RWPE1 (cell line): ENCODE data around the gene MTCH1.
A peak's percentile ranks its signal among the peaks of the same experiment; 100 is the strongest.

ENCODE experiments used
- CTCF ChIA-PET: fragments of 350-600 bp; sonication (Branson Sonifier 250); formaldehyde crosslinking; extraction: SDS; loops from one replicate; lab custom pipeline; 2021; lab: Yijun Ruan, JAX
- POLR2A ChIA-PET: fragments of 400-600 bp; formaldehyde crosslinking; extraction: SDS; loops from one replicate; lab custom pipeline; 2020; ENCODE audit warnings: antibody characterized with exemption; ENCODE audit not compliant: low non-redundant PET; lab: Yijun Ruan, JAX
- DNase-seq: peaks from one replicate; pipeline ENCODE4 v3.0.0; 2012; ENCODE audit warnings: low spot score
- H3K27ac ChIP-seq: fragments of 450-650 bp; 2 replicates; pipeline ENCODE4 v1.5.1; 2017
- CTCF ChIP-seq: fragments of 450-650 bp; conservative IDR thresholded peaks from 2 replicates; pipeline ENCODE4 v1.5.1; 2017; ENCODE audit warnings: low read depth, mild to moderate bottlenecking

The MTCH1 gene

DNA sequence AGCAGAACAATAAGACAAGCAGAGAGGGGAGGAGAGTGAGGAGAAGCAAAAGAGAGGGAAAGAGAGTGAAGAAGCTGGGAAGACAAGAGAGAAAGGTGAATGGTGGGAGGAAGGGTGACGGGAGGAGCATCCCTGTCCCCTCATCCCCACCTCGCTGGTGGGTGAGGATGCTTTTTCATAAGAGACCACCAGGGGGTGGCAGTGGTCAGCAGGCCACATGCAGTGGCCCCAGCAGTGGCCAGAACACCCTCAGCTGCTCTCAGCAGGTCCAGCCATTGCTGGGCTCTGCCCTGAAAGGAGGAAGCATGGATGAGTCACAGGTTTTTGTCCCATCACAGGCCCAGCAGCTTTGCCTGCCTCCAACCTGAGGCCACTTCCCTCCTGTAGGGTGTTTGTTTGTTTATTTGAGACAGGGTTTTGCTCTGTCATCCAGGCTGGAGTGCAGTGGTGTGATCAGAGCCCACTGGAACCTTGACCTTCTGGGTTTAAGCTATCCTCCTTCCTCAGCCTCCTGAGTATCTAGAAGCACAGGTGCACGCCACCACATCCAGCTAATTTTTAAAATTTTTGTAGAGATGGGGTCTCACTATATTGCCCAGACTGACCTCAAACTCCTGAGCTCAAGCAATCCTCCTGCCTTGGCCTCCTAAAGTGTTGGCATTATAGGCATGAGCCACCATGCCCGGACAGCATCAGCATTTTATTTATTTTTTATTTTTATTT is 43.4 kb upstream of the MTCH1 start:
- ChIA-PET CTCF (interaction anchor here (0.6 to 3.9 kb wide), 6 partner anchors 10 to 266 kb away, joined by 4 to 33 read pairs (median 10); no protein-coding TSS in a partner anchor), POLR2A (interaction anchor here (0.6 kb wide), 1 partner anchor 142 kb away, joined by 3 read pairs; no protein-coding TSS in a partner anchor)
- H3K27ac ChIP-seq: peak overlapping the region; percentile 11; the same call in 1 of the 2 replicates
- no peak for DNase-seq
- TF ChIP-seq CTCF: peak; percentile 24; the same call in 1 of the 2 replicates

- H3K27ac ChIP-seq: 0 out of 2 replicates have a peak overlapping the region, but pooled peaks have one; percentile 6
- CTCF ChIA-PET: interaction anchor here (0.6 to 3.9 kb wide), 8 partner anchors 8 to 260 kb away, joined by 3 to 33 read pairs (median 7); partner anchors contain the start of gene C6orf89
- DNase-seq: no peak
- TF ChIP-seq CTCF: no peak
- POLR2A ChIA-PET: no interaction called here
Measured at GRCh38 chr6:37027811-37028469, 41.9 kb upstream of the MTCH1 start.

DNA sequence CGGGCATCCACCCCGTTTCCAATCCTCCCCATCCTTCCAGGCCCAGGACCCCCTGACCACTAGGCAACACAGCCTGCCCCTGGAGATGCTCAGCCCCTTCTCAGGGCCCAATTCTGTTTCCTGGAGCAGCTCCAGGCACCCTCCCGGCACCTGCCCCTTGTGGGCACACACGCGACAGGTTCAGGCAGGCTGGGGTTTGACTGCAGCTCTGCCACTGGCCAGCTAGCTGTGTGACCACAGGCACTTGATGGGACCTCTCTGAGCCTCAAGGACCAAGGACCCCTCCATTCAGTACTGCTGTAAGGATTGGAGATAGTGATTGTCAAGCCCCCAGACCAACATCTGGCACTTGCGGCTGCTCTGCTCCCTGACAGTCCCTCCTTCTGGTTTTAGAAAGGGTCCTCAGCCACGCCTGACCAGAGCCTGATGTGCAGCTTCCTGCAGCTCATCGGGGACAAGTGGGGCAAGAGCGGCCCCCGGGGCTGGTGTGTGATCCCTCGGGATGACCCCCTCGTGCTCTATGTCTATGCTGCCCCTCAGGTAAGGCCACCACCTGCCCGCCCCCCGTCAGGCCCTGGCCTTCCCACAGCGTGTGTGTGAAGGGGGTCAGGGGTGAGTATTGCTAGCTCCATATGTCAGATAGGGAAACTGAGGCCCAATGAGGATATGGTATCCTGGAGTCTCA is 41.2 kb upstream of the MTCH1 start:
- H3K27ac ChIP-seq: peak overlapping the region; percentile 84
- TF ChIP-seq CTCF: no peak
- CTCF ChIA-PET: interaction anchor here (0.6 to 3.9 kb wide), 6 partner anchors 7 to 183 kb away, joined by 3 to 33 read pairs (median 6); partner anchors contain the start of gene C6orf89
- no peak for DNase-seq
- POLR2A ChIA-PET: no interaction called here

GRCh38 chr6:37025621-37026466 is 39.8 kb upstream of the MTCH1 start:
- POLR2A ChIA-PET: interaction anchor here (0.7 kb wide), 1 partner anchor 76 kb away, joined by 4 read pairs; no protein-coding TSS in a partner anchor
- H3K27ac ChIP-seq: peak overlapping the region; percentile 84
- TF ChIP-seq CTCF: no peak
- CTCF ChIA-PET: interaction anchor here (0.6 to 0.9 kb wide), 6 partner anchors 34 to 975 kb away, joined by 3 to 4 read pairs (median 4); no protein-coding TSS in a partner anchor
- no peak for DNase-seq

DNA sequence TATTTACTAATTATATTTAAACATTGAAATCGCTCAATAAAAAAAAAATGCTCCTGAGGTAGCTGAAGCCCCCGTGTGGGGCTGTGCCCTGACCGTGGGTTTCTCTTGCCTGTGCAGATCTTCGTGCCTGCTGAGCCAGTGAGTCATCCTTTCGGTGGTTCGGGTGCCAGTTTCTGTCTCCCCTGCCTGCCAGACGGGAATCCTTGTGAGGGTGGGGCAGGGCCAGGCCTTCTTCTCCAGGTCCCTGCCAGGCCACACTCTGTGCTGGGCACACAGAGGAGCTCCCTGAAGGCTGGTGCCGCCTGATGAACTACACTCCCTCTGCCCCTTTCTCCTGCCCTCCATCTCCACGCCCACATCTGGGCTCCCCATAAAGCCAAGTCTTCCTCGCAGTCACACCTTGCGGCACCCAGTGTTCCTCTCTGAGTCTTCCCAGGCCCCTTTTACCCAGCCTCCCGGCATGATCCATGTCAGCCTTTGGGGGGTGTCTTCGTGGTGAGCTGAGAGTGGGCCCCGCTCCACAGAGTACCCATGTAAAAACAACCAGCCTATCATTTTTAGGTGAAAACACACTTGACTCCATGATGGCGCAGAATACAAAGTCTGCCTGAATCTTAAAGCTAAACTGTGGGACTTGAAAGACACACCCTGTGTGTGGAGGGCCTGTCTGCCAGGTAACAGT is 38.8 kb upstream of the MTCH1 start:
- CTCF ChIA-PET: interaction anchor here (0.6 to 0.9 kb wide), 3 partner anchors 33 to 185 kb away, joined by 3 to 4 read pairs (median 3); no protein-coding TSS in a partner anchor

More for the DNA sequence above, 38.8 kb upstream of the MTCH1 start:
- TF ChIP-seq CTCF: no peak
- DNase-seq: peak; percentile 87
- H3K27ac ChIP-seq: peak overlapping the region; percentile 84
- POLR2A ChIA-PET: no interaction called here
